ENCODE data around the gene HLA-F.

The HLA-F gene

DNA sequence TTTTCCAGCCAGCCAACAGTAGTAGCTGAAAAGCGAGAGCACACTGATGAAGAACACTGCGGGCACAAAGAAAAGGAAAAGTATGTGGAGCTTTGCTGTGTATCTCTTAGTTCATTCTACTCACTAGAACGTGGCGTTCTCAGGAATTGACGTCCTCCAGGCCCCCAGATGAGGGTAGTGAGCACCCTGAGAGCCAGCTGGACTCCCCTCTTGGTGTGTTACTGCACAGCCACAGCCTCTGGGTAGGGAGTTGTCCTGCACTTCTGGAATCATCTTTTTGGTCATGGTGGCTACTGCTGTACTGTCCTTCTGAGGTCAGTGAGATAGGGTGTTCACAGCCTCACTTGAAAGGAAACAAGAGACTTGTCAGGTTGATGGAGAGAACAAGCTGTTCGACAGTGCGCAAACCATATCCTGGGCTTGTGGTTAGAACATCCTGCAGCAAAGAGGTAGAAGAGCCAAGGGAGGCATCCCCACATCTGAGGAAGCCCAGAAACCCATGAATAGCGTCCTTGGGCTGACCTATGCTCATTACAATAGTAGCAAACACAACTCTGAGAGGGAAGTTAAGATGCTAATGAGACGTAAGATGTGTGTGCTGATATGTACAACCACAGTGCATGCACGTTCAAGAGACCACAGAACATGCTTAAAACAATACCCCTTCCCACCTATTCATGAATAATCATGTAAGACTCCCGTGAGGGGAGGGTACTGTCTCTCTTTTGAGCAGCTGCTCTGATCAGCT, 14.6 kb upstream of the HLA-F start:
- TF ChIP-seq, protein P1, sequence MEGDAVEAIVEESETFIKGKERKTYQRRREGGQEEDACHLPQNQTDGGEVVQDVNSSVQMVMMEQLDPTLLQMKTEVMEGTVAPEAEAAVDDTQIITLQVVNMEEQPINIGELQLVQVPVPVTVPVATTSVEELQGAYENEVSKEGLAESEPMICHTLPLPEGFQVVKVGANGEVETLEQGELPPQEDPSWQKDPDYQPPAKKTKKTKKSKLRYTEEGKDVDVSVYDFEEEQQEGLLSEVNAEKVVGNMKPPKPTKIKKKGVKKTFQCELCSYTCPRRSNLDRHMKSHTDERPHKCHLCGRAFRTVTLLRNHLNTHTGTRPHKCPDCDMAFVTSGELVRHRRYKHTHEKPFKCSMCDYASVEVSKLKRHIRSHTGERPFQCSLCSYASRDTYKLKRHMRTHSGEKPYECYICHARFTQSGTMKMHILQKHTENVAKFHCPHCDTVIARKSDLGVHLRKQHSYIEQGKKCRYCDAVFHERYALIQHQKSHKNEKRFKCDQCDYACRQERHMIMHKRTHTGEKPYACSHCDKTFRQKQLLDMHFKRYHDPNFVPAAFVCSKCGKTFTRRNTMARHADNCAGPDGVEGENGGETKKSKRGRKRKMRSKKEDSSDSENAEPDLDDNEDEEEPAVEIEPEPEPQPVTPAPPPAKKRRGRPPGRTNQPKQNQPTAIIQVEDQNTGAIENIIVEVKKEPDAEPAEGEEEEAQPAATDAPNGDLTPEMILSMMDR (conservative IDR thresholded peaks at IDR 0.05): no peak
- TF ChIP-seq ZFX (IDR thresholded peaks at IDR 0.05): no peak
- H3K27ac ChIP-seq: no peak overlapping the region

DNA sequence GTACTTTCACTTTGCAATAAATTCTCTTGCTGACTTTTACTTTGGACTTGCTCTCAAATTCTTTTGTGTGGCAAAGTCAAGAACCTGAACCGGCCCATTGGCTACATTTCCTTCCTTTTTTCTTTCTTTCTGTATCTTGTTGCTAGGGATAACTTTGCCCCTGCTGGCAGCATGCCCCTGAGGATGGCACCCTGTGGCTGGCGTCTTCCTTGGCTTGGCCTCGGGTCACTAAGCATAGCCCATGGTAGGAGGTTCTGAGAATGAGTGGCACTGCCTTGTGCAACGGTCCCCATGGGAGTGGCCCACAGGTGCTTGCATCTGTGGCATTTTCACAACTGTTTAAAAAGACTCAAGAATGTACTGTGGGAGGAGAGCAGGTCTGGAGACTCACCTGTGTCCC, 14.0 kb upstream of the HLA-F start:
- no peak for TF ChIP-seq ZFX (IDR thresholded peaks at IDR 0.05)
- TF ChIP-seq, protein P1 (conservative IDR thresholded peaks at IDR 0.05): no peak
- H3K27ac ChIP-seq: no peak overlapping the region

DNA sequence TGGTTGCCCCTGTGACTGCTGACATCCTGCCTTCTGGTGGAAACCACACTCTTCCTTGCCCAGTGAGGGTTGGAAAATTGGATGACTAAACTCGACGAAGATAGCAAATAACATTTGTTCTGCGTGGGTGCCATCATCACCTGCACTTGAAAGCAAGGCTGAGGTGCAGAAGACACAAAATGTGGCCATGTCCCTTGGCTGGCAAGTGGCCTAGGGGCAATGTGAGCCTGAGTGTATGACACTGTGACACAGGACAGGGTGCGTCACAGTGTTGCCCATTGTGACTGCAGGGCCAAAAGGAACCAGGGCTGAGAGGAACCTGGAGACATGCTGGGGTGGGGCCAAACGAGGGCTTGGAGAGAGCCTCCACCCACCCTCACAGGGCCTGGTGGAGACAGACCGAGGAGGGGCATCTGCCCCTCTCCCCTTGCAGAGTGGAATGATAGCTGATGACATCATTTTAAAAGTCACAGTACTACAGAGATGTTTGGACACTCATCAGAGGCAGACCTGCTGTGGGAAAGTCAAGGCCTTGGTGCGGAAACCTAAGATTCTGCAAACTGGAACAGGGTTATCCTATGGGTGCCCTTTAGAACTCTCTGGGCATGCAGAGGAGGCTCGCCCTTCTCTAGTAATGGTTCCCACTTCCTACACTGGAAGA, 12.8 kb upstream of the HLA-F start:
- TF ChIP-seq, protein P1 (conservative IDR thresholded peaks at IDR 0.05): no peak
- TF ChIP-seq ZFX (IDR thresholded peaks at IDR 0.05): no peak
- H3K27ac ChIP-seq: no peak overlapping the region

DNA sequence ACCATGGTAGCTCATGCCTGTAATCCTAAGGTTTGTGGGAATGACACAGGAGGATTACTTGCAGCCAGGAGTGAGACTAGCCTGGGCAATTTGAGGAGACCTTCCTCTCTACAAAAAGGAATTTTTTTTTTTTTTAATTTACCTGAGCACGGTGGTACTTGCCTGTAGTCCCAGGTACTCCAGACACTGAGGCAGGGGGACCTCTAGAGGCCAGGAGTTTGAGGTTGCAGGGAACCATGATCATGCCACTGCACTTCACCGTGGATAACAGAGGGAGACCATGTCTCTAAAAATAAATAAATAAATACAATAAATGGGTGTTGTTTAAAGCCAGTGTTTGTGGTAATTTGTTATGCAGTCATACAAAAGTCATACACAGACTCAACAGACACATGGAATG, 2.4 kb upstream of the HLA-F start:
- H3K27ac ChIP-seq: no peak overlapping the region
- no peak for TF ChIP-seq ZFX (IDR thresholded peaks at IDR 0.05)
- TF ChIP-seq, protein P1 (conservative IDR thresholded peaks at IDR 0.05): peak; percentile 30

DNA sequence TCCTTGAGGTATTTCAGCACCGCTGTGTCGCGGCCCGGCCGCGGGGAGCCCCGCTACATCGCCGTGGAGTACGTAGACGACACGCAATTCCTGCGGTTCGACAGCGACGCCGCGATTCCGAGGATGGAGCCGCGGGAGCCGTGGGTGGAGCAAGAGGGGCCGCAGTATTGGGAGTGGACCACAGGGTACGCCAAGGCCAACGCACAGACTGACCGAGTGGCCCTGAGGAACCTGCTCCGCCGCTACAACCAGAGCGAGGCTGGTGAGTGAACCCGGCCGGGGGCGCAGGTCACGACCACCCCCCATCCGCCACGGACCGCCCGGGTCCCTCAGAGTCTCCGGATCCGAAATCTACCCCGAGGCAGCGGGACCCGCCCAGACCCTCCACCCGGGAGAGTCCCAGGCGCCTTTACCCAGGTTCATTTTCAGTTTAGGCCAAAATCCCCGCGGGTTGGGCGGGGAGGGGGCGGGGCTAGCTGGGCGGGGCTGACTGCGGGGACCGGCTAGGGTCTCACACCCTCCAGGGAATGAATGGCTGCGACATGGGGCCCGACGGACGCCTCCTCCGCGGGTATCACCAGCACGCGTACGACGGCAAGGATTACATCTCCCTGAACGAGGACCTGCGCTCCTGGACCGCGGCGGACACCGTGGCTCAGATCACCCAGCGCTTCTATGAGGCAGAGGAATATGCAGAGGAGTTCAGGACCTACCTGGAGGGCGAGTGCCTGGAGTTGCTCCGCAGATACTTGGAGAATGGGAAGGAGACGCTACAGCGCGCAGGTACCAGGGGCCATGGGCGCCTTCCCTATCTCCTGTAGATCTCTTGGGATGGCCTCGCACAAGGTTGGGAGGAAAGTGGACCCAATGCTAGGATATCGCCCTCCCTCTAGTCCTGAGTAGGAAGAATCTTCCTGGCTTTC, 693 bp downstream of the HLA-F start:
- TF ChIP-seq, protein P1 (conservative IDR thresholded peaks at IDR 0.05): 0 out of 2 replicates have a peak, but pooled peaks have one; percentile 6
- no peak for TF ChIP-seq ZFX (IDR thresholded peaks at IDR 0.05)
- H3K27ac ChIP-seq: peak overlapping the region; percentile 24; the same call in 1 of the 2 replicates

DNA sequence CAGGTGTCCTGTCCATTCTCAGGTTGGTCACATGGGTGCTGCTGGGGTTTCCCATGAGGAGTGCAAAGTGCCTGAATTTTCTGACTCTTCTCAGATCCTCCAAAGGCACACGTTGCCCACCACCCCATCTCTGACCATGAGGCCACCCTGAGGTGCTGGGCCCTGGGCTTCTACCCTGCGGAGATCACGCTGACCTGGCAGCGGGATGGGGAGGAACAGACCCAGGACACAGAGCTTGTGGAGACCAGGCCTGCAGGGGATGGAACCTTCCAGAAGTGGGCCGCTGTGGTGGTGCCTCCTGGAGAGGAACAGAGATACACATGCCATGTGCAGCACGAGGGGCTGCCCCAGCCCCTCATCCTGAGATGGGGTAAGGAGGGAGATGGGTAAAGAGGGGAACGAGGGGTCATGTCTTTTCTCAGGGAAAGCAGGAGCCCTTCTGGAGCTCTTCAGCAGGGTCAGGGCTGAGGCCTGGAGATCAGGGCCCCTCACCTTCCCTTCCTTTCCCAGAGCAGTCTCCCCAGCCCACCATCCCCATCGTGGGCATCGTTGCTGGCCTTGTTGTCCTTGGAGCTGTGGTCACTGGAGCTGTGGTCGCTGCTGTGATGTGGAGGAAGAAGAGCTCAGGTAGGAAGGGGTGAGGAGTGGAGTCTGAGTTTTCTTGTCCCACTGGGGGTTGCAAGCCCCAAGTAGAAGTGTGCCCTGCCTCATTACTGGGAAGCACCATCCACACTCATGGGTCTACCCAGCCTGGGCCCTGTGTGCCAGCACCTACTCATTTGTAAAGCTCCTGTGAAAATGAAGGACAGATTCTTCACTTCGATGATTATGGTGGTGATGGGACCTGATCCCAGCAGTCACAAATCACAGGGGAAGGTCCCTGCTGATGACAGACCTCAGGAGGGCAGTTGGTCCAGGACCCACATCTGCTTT, 2.0 kb downstream of the HLA-F start:
- no peak for TF ChIP-seq ZFX (IDR thresholded peaks at IDR 0.05)
- TF ChIP-seq, protein P1 (conservative IDR thresholded peaks at IDR 0.05): no peak
- H3K27ac ChIP-seq: no peak overlapping the region
